HFFc6 (cell line): Measurements from ENCODE around the gene TIAM2. TPM values are rescaled to one million over a fixed set of nuclear protein-coding genes. Genes with fewer than 3 reads are reported as not detected.

Source experiments
- DNase-seq: peaks from one replicate; pipeline ENCODE4 v3.0.0-alpha.2; 2018
- H3K27ac Mint-ChIP-seq: 2 replicates; pipeline ENCODE4 v1.8.0; 2020; ENCODE audit warnings: mild to moderate bottlenecking, mixed read lengths
- H3K27me3 Mint-ChIP-seq: 2 replicates; pipeline ENCODE4 v1.8.0; 2021; ENCODE audit warnings: mild to moderate bottlenecking, moderate library complexity, mixed read lengths; ENCODE audit not compliant: insufficient read depth
- H3K36me3 Mint-ChIP-seq: 2 replicates; pipeline ENCODE4 v1.8.0; 2021; ENCODE audit warnings: low read depth, mixed read lengths
- H3K4me1 Mint-ChIP-seq: 2 replicates; pipeline ENCODE4 v1.8.0; 2020; ENCODE audit warnings: low read depth, mixed read lengths
- H3K4me3 Mint-ChIP-seq: 2 replicates; pipeline ENCODE4 v1.8.0; 2020; ENCODE audit warnings: mild to moderate bottlenecking, moderate library complexity, mixed read lengths
- H3K9me3 Mint-ChIP-seq: 2 replicates; pipeline ENCODE4 v1.8.0; 2020; ENCODE audit warnings: mild to moderate bottlenecking, mixed read lengths
- CTCF ChIP-seq: fragments of 200-600 bp; sonication (generic); IDR thresholded peaks from 2 replicates; pipeline ENCODE4 v1.5.0; 2021; ENCODE audit warnings: antibody characterized with exemption, mild to moderate bottlenecking
- total RNA-seq, 6 experiments: library from RNA; stranded (reverse); fragmentation: NEBNext Ultra II Directional; extraction: Animal tissue kit (Norgen Biotek cat#: 25700); gene quantifications; 2 replicates in 1 of 6; 3 replicates in 5 of 6; pipeline ENCODE4 v1.2.3, GENCODE V29; 2021

TIAM2 gene
- total RNA-seq, 6 experiments from 2014 or later, result 7.2 to 11.2 (median 9.4) TPM

- peaks cover 23% of the 10 kb centered on the region for H3K4me1 Mint-ChIP-seq
- peak overlapping the region; percentile 86 for H3K4me3 Mint-ChIP-seq
- H3K9me3 Mint-ChIP-seq, result no peaks in the 10 kb centered on the region
- H3K27ac Mint-ChIP-seq, result no peak overlapping the region
- H3K27me3 Mint-ChIP-seq, result no peaks in the 10 kb centered on the region
- H3K36me3 Mint-ChIP-seq, result no peaks in the 10 kb centered on the region
- DNase-seq, result no peak
- TF ChIP-seq CTCF, result no peak
Measured at GRCh38 chr6:154996841-154997311, 1.8 kb downstream of the TIAM2 start.

GRCh38 chr6:154998855-154999254 is 3.7 kb downstream of the TIAM2 start:
- Mint-ChIP-seq H3K9me3 (no peaks in the 10 kb centered on the region), H3K27ac (no peak overlapping the region), H3K4me3 (no peak overlapping the region), H3K27me3 (no peaks in the 10 kb centered on the region; the same call in 1 of the 2 replicates), H3K4me1 (peaks cover 23% of the 10 kb centered on the region), H3K36me3 (no peaks in the 10 kb centered on the region)
- no peak for DNase-seq
- no peak for TF ChIP-seq CTCF

- no peaks in the 10 kb centered on the region for H3K9me3 Mint-ChIP-seq
- H3K4me3 Mint-ChIP-seq, result no peak overlapping the region
- H3K27me3 Mint-ChIP-seq, result no peaks in the 10 kb centered on the region; the same call in 1 of the 2 replicates
- no peaks in the 10 kb centered on the region for H3K36me3 Mint-ChIP-seq
- no peak for DNase-seq
- H3K4me1 Mint-ChIP-seq, result peaks cover 17% of the 10 kb centered on the region
- no peak overlapping the region for H3K27ac Mint-ChIP-seq
- TF ChIP-seq CTCF, result no peak
Measured at GRCh38 chr6:155001482-155001881, 6.4 kb downstream of the TIAM2 start.

- Mint-ChIP-seq H3K27ac (no peak overlapping the region), H3K9me3 (no peaks in the 10 kb centered on the region), H3K4me3 (no peak overlapping the region), H3K36me3 (no peaks in the 10 kb centered on the region), H3K27me3 (no peaks in the 10 kb centered on the region; the same call in 1 of the 2 replicates), H3K4me1 (peaks cover 12% of the 10 kb centered on the region)
- no peak for DNase-seq
- no peak for TF ChIP-seq CTCF
Measured at GRCh38 chr6:155001934-155002333, 6.8 kb downstream of the TIAM2 start.

- peaks cover 8% of the 10 kb centered on the region for H3K4me1 Mint-ChIP-seq
- no peaks in the 10 kb centered on the region for H3K9me3 Mint-ChIP-seq
- no peak for TF ChIP-seq CTCF
- DNase-seq, result no peak
- H3K36me3 Mint-ChIP-seq, result no peaks in the 10 kb centered on the region
- no peak overlapping the region for H3K27ac Mint-ChIP-seq
- H3K27me3 Mint-ChIP-seq, result no peaks in the 10 kb centered on the region; the same call in 1 of the 2 replicates
- H3K4me3 Mint-ChIP-seq, result no peak overlapping the region
Measured at GRCh38 chr6:155003476-155003875, 8.4 kb downstream of the TIAM2 start.

GRCh38 chr6:155004017-155004416 is 8.9 kb downstream of the TIAM2 start:
- Mint-ChIP-seq H3K27me3 (no peaks in the 10 kb centered on the region; the same call in 1 of the 2 replicates), H3K27ac (no peak overlapping the region), H3K4me1 (peaks cover 8% of the 10 kb centered on the region), H3K4me3 (no peak overlapping the region), H3K9me3 (no peaks in the 10 kb centered on the region), H3K36me3 (no peaks in the 10 kb centered on the region)
- no peak for DNase-seq
- no peak for TF ChIP-seq CTCF
